DOHH2 (cell line): Measurements from ENCODE around the gene KMT2B.

Source experiments
- EZH2phosphoT487 ChIP-seq: fragments of 200-600 bp; sonication (generic); IDR thresholded peaks from 2 replicates; pipeline ENCODE4 v1.6.1; 2017; ENCODE audit warnings: borderline replicate concordance, mild to moderate bottlenecking, antibody characterized with exemption, low read length, moderate library complexity, mixed read lengths
- TF ChIP-seq, protein P1 (sequence below): fragments of 200-600 bp; sonication (generic); IDR thresholded peaks from one replicate; pipeline ENCODE4 v1.5.1; 2014; ENCODE audit warnings: antibody characterized with exemption, mild to moderate bottlenecking, low read depth, low read length; ENCODE audit not compliant: poor library complexity, severe bottlenecking

DNA sequence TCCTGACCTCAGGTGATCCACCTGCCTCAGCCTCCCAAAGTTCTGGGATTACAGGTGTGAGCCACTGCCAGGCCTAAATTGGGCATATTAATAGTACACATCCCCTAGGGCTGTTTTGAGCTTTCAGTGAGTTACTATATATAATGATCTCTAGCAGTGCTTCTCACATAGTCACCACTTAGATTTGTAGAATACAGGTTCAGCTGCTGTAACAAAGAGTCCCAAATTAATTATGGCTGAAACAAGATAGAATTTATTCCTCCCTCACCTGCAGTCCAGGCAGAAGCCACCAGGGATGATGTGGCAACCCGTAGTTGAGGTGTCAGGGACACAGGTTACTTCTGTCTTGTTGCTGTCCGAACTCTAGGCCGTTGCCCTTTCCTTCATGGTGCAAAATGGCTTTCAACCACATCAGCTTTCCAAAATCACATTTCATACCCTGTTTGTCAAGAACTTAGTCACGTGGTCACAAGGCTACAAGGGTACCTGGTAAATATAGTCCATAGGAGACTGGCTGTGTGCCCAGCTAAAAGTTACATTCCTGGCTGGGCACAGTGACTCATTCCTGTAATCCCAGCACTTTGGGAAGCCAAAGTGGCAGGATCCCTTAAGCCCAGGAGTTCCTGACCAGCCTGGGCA lies 43.0 kb downstream of the KMT2B start:
- TF ChIP-seq, protein P1, sequence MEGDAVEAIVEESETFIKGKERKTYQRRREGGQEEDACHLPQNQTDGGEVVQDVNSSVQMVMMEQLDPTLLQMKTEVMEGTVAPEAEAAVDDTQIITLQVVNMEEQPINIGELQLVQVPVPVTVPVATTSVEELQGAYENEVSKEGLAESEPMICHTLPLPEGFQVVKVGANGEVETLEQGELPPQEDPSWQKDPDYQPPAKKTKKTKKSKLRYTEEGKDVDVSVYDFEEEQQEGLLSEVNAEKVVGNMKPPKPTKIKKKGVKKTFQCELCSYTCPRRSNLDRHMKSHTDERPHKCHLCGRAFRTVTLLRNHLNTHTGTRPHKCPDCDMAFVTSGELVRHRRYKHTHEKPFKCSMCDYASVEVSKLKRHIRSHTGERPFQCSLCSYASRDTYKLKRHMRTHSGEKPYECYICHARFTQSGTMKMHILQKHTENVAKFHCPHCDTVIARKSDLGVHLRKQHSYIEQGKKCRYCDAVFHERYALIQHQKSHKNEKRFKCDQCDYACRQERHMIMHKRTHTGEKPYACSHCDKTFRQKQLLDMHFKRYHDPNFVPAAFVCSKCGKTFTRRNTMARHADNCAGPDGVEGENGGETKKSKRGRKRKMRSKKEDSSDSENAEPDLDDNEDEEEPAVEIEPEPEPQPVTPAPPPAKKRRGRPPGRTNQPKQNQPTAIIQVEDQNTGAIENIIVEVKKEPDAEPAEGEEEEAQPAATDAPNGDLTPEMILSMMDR, result no peak
- TF ChIP-seq EZH2phosphoT487, result no peak
